Measurements from ENCODE around the gene CNTNAP2.
"Not testable (repeated sequence)": the region's sequence is repeated elsewhere in the genome, so short reads cannot be mapped to it uniquely, and the experiment has no call there.

CNTNAP2 gene

GRCh38 chr7:146235195-146235594 lies 118.6 kb downstream of the CNTNAP2 start:
- no peak for TF ChIP-seq CTCF (IDR thresholded peaks at IDR 0.05; ENCODE audit: low read depth, low read length)
- no peak overlapping the region for H3K4me3 ChIP-seq (ENCODE audit: low read depth, low read length)

DNA sequence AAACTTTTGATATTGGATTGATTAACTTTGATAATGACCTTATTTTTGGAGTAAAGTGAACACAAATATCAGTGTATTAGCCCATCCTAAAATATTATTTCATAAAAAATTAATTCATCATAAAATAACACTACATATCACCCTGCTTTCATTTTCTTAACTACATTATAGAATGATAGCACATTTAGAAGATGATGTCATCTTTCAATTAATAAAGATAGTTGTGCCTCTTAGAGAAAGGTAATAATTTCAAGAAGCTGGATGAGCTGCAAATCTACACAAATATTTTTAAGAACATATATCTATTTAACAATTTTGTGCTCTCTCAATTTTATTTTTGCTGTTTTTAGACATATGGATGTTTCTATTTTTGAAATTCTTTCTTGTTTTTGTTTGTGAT lies 126.1 kb downstream of the CNTNAP2 start:
- H3K4me3 ChIP-seq (ENCODE audit: low read depth, low read length) = no peak overlapping the region
- TF ChIP-seq CTCF (IDR thresholded peaks at IDR 0.05; ENCODE audit: low read depth, low read length) = no peak

GRCh38 chr7:146247991-146248390 lies 131.4 kb downstream of the CNTNAP2 start:
- H3K4me3 ChIP-seq (ENCODE audit: low read depth, low read length) = not testable (repeated sequence)

- H3K4me3 ChIP-seq (ENCODE audit: low read depth, low read length) = not testable (repeated sequence)
These were observed 132.1 kb downstream of the CNTNAP2 start for GRCh38 chr7:146248744-146249143.

DNA sequence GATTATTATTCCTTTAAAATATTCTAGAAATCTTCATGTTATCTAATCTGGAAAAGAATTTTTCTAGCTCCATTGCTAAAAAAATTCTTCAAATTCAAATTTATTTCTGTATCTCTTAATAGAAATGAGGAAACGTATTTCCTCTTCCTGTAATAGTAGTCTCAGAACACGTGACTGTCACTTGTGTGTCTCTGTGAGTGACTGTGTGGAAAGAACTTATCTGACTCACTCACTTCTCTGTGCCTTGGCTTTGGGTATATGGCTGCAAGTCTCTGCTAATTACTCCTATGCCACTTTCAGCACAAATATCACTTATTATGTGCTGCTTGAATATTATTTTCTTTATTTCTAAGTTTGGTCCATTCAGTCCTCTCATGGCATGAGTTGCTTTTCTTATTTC lies 132.7 kb downstream of the CNTNAP2 start:
- no peak for TF ChIP-seq CTCF (IDR thresholded peaks at IDR 0.05; ENCODE audit: low read depth, low read length)
- H3K4me3 ChIP-seq (ENCODE audit: low read depth, low read length) = no peak overlapping the region

DNA sequence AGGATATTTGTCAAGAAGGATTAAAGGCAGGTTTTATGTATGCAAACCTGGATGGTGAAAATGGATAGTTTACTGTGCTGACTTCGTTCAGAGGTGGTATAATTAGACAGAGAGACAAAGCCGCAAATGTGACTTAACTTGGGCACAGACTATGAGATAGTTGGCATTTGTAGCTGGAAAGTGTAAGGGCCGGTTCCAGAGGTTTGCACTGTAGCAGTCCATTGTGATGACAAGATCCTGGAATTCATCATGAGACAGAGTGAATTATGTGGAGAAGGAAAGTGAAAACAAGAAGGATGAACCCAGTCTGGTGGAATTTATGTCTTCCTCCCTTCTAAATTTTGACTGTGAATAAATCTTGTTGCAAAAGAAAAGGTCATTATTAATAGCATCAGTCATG lies 139.0 kb downstream of the CNTNAP2 start:
- H3K4me3 ChIP-seq (ENCODE audit: low read depth, low read length) = no peak overlapping the region
- no peak for TF ChIP-seq CTCF (IDR thresholded peaks at IDR 0.05; ENCODE audit: low read depth, low read length)

DNA sequence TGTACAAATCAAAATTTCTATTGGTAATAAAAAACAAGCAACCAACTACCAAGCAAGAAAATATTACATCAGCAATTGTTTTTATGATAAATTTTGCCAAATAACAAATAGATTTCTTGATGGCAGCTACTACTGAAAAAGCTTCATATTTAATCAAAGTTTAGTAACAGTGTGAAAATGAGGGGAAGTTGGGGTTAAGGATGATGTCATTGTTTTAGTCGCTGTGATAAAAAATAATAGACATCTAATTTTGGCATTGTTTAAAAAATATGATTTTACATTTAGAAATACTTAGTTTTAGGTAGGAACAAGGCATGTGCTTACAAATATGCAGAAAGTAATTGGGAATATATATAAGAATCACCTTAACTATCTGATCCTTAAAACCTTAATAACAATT lies 145.9 kb downstream of the CNTNAP2 start:
- no peak for TF ChIP-seq CTCF (IDR thresholded peaks at IDR 0.05; ENCODE audit: low read depth, low read length)
- H3K4me3 ChIP-seq (ENCODE audit: low read depth, low read length) = no peak overlapping the region

DNA sequence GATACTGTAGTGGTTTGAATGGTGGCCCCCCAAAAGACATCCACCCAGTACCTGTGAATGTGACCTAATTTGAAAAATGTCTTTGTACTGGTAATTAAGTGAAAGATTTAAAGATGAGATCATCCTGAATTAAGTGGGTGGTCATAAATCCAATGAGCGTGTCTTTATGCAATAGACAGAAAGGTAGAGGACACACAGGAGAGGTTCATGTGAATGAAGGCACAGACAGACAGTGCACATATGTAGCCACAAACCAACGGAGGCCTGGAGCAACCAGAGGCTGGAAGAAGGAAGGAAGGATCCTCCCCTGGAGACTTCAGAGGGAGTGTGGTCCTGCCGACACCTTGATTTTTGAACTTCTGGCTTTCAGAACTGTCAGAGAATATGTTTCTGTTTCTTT lies 160.3 kb downstream of the CNTNAP2 start:
- TF ChIP-seq CTCF (IDR thresholded peaks at IDR 0.05; ENCODE audit: low read depth, low read length) = no peak
- H3K4me3 ChIP-seq (ENCODE audit: low read depth, low read length) = no peak overlapping the region

DNA sequence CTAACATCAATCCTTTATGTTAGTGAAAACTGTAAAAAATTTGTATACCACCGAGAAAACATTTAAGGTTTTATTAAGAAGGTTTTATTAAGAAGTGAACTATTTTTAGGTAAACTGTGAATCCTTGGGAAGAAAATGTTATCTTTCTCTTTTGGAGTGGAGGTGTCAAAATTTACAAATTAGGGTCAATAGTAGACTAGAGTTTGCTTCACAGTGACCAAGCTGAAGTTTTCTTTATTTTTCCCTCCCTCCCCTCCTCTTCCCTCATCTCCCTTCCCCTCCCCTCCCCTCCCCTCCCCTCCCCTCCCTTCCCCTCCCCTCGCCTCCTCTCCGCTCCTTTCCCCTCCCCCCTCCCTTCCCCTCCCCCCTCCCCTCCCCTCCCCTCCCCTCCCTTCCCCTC lies 168.8 kb downstream of the CNTNAP2 start:
- no peak overlapping the region for H3K4me3 ChIP-seq (ENCODE audit: low read depth, low read length)
- no peak for TF ChIP-seq CTCF (IDR thresholded peaks at IDR 0.05; ENCODE audit: low read depth, low read length)

Measured in WI38 (cell line).